IMR-90 (cell line): Measurements from ENCODE around the gene LILRB1. TPM values are rescaled to one million over a fixed set of nuclear protein-coding genes. Genes with fewer than 3 reads are reported as not detected.
"Not testable (repeated sequence)": the region's sequence is repeated elsewhere in the genome, so short reads cannot be mapped to it uniquely, and the experiment has no call there.

Source experiments
- ATAC-seq: fragments of 200-7000 bp; cut with Tn5 transposase; 2 replicates; pipeline ENCODE4 v1.9.1; 2020; ENCODE audit warnings: low read depth, mild to moderate bottlenecking, moderate library complexity
- BruUV-seq: library from RNA; stranded (reverse); fragments of 400-500 nt; replicated peaks from 2 replicates; lab custom pipeline; 2021; lab: Mats Ljungman, UMichigan
- CTCF ChIA-PET: fragments of 300-600 bp; formaldehyde crosslinking; extraction: SDS; loops from one replicate; lab custom pipeline; 2021; ENCODE audit warnings: antibody characterized with exemption; lab: Yijun Ruan, JAX
- POLR2A ChIA-PET: fragments of 300-600 bp; sonication (Branson Sonifier 250); formaldehyde crosslinking; loops from one replicate; lab custom pipeline; 2022; ENCODE audit warnings: antibody characterized with exemption; ENCODE audit not compliant: unreplicated experiment; lab: Charles Lee
- DNase-seq: peaks from one replicate; pipeline ENCODE4 v3.0.0; 2013
- H2AFZ ChIP-seq: replicated peaks from 2 replicates; pipeline ENCODE3; 2013; ENCODE audit warnings: low read length, mild to moderate bottlenecking; ENCODE audit not compliant: poor library complexity
- H2AK5ac ChIP-seq: 2 replicates; pipeline ENCODE4 v1.6.1; 2013; ENCODE audit warnings: low read depth, low read length, inconsistent platforms
- H2AK9ac ChIP-seq: replicated peaks from 2 replicates; pipeline ENCODE3; 2013; ENCODE audit warnings: mild to moderate bottlenecking, low read depth, low read length, moderate library complexity; ENCODE audit not compliant: poor library complexity
- H2BK120ac ChIP-seq: 2 replicates; pipeline ENCODE4 v1.6.1; 2013; ENCODE audit warnings: low read depth, low read length, inconsistent platforms
- H2BK15ac ChIP-seq: 3 replicates; pipeline ENCODE4 v1.6.1; 2013; ENCODE audit warnings: low read depth, low read length, inconsistent platforms
- H2BK20ac ChIP-seq: 2 replicates; pipeline ENCODE4 v1.6.1; 2013; ENCODE audit warnings: low read depth, mild to moderate bottlenecking, inconsistent platforms, low read length, moderate library complexity
- H2BK5ac ChIP-seq: 2 replicates; pipeline ENCODE4 v1.6.1; 2013; ENCODE audit warnings: mild to moderate bottlenecking, low read depth, low read length, inconsistent platforms; ENCODE audit not compliant: poor library complexity, severe bottlenecking
- H3K14ac ChIP-seq: replicated peaks from 2 replicates; pipeline ENCODE4 v1.6.1; 2013; ENCODE audit warnings: low read depth, low read length, inconsistent platforms
- H3K18ac ChIP-seq: 2 replicates; pipeline ENCODE4 v1.6.1; 2013; ENCODE audit warnings: low read depth, low read length, control low read depth
- H3K23ac ChIP-seq: 2 replicates; pipeline ENCODE4 v1.6.1; 2013; ENCODE audit warnings: low read depth, low read length, inconsistent platforms
- H3K27ac ChIP-seq: 2 replicates; pipeline ENCODE4 v1.5.1; 2013; ENCODE audit warnings: mild to moderate bottlenecking, control low read depth, low read length; ENCODE audit not compliant: insufficient read depth
- H3K27me3 ChIP-seq: 2 replicates; pipeline ENCODE4 v1.6.1; 2013; ENCODE audit warnings: low read length; ENCODE audit not compliant: control insufficient read depth, insufficient read depth
- H3K36me3 ChIP-seq: 2 replicates; pipeline ENCODE4 v1.6.1; 2013; ENCODE audit warnings: low read length, mixed read lengths; ENCODE audit not compliant: control insufficient read depth, insufficient read depth
- H3K4ac ChIP-seq: 2 replicates; pipeline ENCODE4 v1.6.1; 2013; ENCODE audit warnings: low read depth, low read length, inconsistent platforms
- H3K4me1 ChIP-seq: 2 replicates; pipeline ENCODE4 v1.6.1; 2013; ENCODE audit warnings: low read length, mixed read lengths; ENCODE audit not compliant: control insufficient read depth, insufficient read depth
- H3K4me2 ChIP-seq: 2 replicates; pipeline ENCODE4 v1.6.1; 2013; ENCODE audit warnings: low read depth, mild to moderate bottlenecking, control low read depth, low read length, moderate library complexity
- H3K4me3 ChIP-seq: 2 replicates; pipeline ENCODE4 v1.5.1; 2013; ENCODE audit warnings: low read depth, mild to moderate bottlenecking, control low read depth, low read length, moderate library complexity; ENCODE audit not compliant: insufficient read depth
- H3K56ac ChIP-seq: 2 replicates; pipeline ENCODE4 v1.6.1; 2013; ENCODE audit warnings: low read length, inconsistent platforms; ENCODE audit not compliant: insufficient read depth; ENCODE audit errors: extremely low read depth
- H3K79me1 ChIP-seq, 2 experiments: 2 replicates each; pipeline ENCODE4 v1.6.1; 2013; ENCODE audit warnings: low read length in 2 of 2, inconsistent platforms in 1 of 2, low read depth in 1 of 2
- H3K9ac ChIP-seq: 2 replicates; pipeline ENCODE4 v1.6.1; 2013; ENCODE audit warnings: low read depth, low read length, control low read depth
- H3K9me1 ChIP-seq: 2 replicates; pipeline ENCODE4 v1.6.1; 2013; ENCODE audit warnings: low read length, inconsistent platforms; ENCODE audit not compliant: insufficient read depth
- H3K9me3 ChIP-seq: 2 replicates; pipeline ENCODE4 v1.6.1; 2013; ENCODE audit warnings: low read length; ENCODE audit not compliant: control insufficient read depth, insufficient read depth
- H4K20me1 ChIP-seq: 2 replicates; pipeline ENCODE4 v1.6.1; 2013; ENCODE audit warnings: low read length, inconsistent platforms; ENCODE audit not compliant: insufficient read depth
- H4K5ac ChIP-seq: 2 replicates; pipeline ENCODE4 v1.6.1; 2013; ENCODE audit warnings: mild to moderate bottlenecking, low read depth, low read length, control low read depth
- H4K8ac ChIP-seq, 2 experiments: 2 replicates each; pipeline ENCODE4 v1.6.1; 2013; ENCODE audit warnings: low read depth in 2 of 2, low read length in 2 of 2, control low read depth in 1 of 2, inconsistent platforms in 1 of 2
- H4K91ac ChIP-seq: 2 replicates; pipeline ENCODE4 v1.6.1; 2013; ENCODE audit warnings: low read depth, low read length, inconsistent platforms; ENCODE audit not compliant: insufficient read depth
- BHLHE40 ChIP-seq: fragments of 150-350 bp; IDR thresholded peaks from 2 replicates; pipeline ENCODE4 v1.6.1; 2016; ENCODE audit warnings: mild to moderate bottlenecking, low read depth, low read length
- CEBPB ChIP-seq: IDR thresholded peaks from 2 replicates; pipeline ENCODE4 v1.6.1; 2012; ENCODE audit warnings: low read depth, low read length, improper control_type of control experiment
- CHD1 ChIP-seq: IDR thresholded peaks from 2 replicates; pipeline ENCODE4 v1.6.1; 2012; ENCODE audit warnings: low read depth, low read length, improper control_type of control experiment
- MAZ ChIP-seq: IDR thresholded peaks from 2 replicates; pipeline ENCODE4 v1.6.1; 2012; ENCODE audit warnings: low read depth, mild to moderate bottlenecking, low read length, improper control_type of control experiment, moderate library complexity, borderline replicate concordance
- MXI1 ChIP-seq: IDR thresholded peaks from 2 replicates; pipeline ENCODE4 v1.6.1; 2012; ENCODE audit warnings: low read depth, mild to moderate bottlenecking, low read length, moderate library complexity, borderline replicate concordance
- NFE2L2 ChIP-seq: fragments of 150-350 bp; IDR thresholded peaks from 2 replicates; pipeline ENCODE4 v1.6.1; 2016; ENCODE audit warnings: low read depth, mild to moderate bottlenecking, low read length
- POLR2A ChIP-seq: IDR thresholded peaks from 2 replicates; pipeline ENCODE4 v1.6.1; 2012; ENCODE audit warnings: mild to moderate bottlenecking, low read depth, low read length
- RAD21 ChIP-seq: IDR thresholded peaks from 2 replicates; pipeline ENCODE4 v1.6.1; 2012; ENCODE audit warnings: low read length, improper control_type of control experiment
- RFX5 ChIP-seq: IDR thresholded peaks from 2 replicates; pipeline ENCODE4 v1.8.0; 2012; ENCODE audit warnings: low read depth, mild to moderate bottlenecking, low read length, moderate library complexity
- WGBS, 2 experiments: methylation state at CpG; one replicate each; pipeline versions ENCODE4 v1.1.5 to v1.1.7; 2013; ENCODE audit warnings: missing lambda C conversion rate in 2 of 2; ENCODE audit not compliant: insufficient read length in 1 of 2; ENCODE audit errors: extremely low coverage in 2 of 2; 5-methylcytosine and 5-hydroxymethylcytosine counted together
- dilution Hi-C: fragments of 300-500 bp; cut with HindIII; formaldehyde crosslinking; loops from one replicate; pipeline ENCODE4 v1.14.3; 2018; ENCODE audit warnings: low sequenced_read_pairs; ENCODE audit not compliant: unreplicated experiment
- in situ Hi-C: fragments of 300-500 bp; cut with MboI; formaldehyde crosslinking; loops from 3 replicates; pipeline ENCODE4 v1.14.3; 2019; ENCODE audit warnings: low sequenced_read_pairs, inconsistent platforms, mixed read lengths
- intact Hi-C: fragments of 100-400 bp; cut with micrococcal nuclease; formaldehyde crosslinking; loops from 2 replicates; pipeline ENCODE4 v1.10.0; 2022
- polyA plus RNA-seq, 3 experiments: library from polyadenylated mRNA; depleted of rRNA; stranded (reverse); fragments of >200 nt; gene quantifications; 2 replicates each; pipeline ENCODE4 v1.2.3, GENCODE V29; 2012; ENCODE audit warnings: low replicate concordance in 1 of 3
- total RNA-seq: library from RNA; depleted of rRNA; stranded (reverse); fragments of >200 nt; gene quantifications from 2 replicates; pipeline ENCODE4 v1.2.3, GENCODE V29; 2012
- TF ChIP-seq, protein P1 (sequence below): fragments of 150-350 bp; IDR thresholded peaks from 2 replicates; pipeline ENCODE4 v1.6.1; 2016; ENCODE audit warnings: low read depth, mild to moderate bottlenecking, low read length, moderate library complexity, borderline replicate concordance

The LILRB1 gene
- total and polyA plus RNA-seq, 2 of the 4 experiments (the other 2 are of a cell fraction), result not detected

DNA sequence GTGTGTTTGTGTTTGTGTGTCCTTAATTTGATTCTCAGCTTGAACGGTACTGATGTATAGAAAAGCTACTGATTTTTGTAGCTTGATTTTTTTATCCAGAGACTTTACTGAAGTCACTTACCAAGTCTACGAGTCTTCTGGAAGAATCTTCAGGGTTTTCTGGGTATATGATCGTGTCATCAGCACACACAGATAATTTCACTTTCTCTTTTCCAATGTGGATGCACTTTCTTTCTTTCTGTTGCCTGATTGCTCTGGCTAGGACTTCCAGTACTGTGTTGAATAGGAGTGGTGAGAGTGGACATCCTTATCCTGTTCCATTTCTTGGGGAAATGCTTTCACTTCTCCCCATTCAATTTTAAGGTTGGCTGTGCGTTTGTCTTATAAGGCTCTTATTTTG is 7.9 kb upstream of the LILRB1 start:
- no peak overlapping the region for H2BK15ac ChIP-seq
- no CpG with 5 or more reads among the region's 4 CpGs for WGBS, 2 experiments
- no peak overlapping the region for H2AK9ac ChIP-seq
- H3K4me2 ChIP-seq, result no peak overlapping the region
- H2AFZ ChIP-seq, result no peak overlapping the region
- BruUV-seq, result no TSS peak
- H2BK20ac ChIP-seq, result no peak overlapping the region
- H3K27ac ChIP-seq, result no peak overlapping the region
- H3K9me1 ChIP-seq, result no peaks in the 10 kb centered on the region
- H3K79me1 ChIP-seq, result no peaks in the 10 kb centered on the region
- H2BK120ac ChIP-seq, result no peak overlapping the region
- no peak for ATAC-seq
- no peak overlapping the region for H3K56ac ChIP-seq
- H4K20me1 ChIP-seq, result no peaks in the 10 kb centered on the region
- POLR2A ChIA-PET, result no interaction called here
- H2AK5ac ChIP-seq, result no peak overlapping the region
- CTCF ChIA-PET, result no interaction called here
- peaks cover 1% of the 10 kb centered on the region for H3K9me3 ChIP-seq
- in situ Hi-C loops (no loop called here), intact Hi-C loops (no loop called here), dilution Hi-C loops (no loop called here)
- TF ChIP-seq RFX5 (no peak), POLR2A (no peak), RAD21 (no peak), CEBPB (no peak), NFE2L2 (no peak), MXI1 (no peak), CHD1 (no peak), BHLHE40 (no peak), MAZ (no peak)
- TF ChIP-seq, protein P1, sequence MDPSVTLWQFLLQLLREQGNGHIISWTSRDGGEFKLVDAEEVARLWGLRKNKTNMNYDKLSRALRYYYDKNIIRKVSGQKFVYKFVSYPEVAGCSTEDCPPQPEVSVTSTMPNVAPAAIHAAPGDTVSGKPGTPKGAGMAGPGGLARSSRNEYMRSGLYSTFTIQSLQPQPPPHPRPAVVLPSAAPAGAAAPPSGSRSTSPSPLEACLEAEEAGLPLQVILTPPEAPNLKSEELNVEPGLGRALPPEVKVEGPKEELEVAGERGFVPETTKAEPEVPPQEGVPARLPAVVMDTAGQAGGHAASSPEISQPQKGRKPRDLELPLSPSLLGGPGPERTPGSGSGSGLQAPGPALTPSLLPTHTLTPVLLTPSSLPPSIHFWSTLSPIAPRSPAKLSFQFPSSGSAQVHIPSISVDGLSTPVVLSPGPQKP, result no peak
- no peak overlapping the region for H4K91ac ChIP-seq
- no peak overlapping the region for H3K4ac ChIP-seq
- no peak overlapping the region for H4K5ac ChIP-seq
- H3K18ac ChIP-seq, result no peak overlapping the region
- no peak overlapping the region for H4K8ac ChIP-seq
- no peak for DNase-seq
- no peak overlapping the region for H3K14ac ChIP-seq
- H3K4me1 ChIP-seq, result no peaks in the 10 kb centered on the region
- no peak overlapping the region for H2BK5ac ChIP-seq
- H3K9ac ChIP-seq, result no peak overlapping the region
- H3K4me3 ChIP-seq, result no peak overlapping the region
- H3K27me3 ChIP-seq, result no peaks in the 10 kb centered on the region
- H3K23ac ChIP-seq, result no peak overlapping the region
- no peaks in the 10 kb centered on the region for H3K36me3 ChIP-seq

DNA sequence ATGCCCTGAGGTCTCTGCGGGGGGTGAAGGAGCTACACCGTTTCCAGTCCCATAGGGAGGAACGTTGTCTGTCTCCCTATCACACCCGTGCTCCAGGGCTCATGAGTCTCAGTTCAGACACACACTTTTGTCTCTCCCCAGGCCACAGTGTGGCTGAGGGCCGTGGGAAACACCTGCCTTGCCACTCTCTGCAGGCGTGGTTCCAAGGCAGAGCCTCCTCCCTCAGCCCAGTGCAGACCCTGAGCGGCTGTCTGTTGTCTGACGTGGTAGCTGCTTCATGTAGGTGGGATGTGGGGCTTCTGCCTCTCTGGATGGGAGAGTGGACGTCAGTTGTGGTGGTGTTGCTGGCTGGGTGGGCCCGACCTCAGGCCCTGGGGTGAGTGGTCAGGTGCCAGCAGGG is 6.0 kb upstream of the LILRB1 start:
- BruUV-seq, H3K36me3 ChIP-seq, H4K8ac ChIP-seq, H4K5ac ChIP-seq, H2BK20ac ChIP-seq, H3K14ac ChIP-seq, intact Hi-C loops, H3K4me3 ChIP-seq, in situ Hi-C loops, H2BK5ac ChIP-seq, H4K91ac ChIP-seq, H4K20me1 ChIP-seq, H3K4me2 ChIP-seq, H3K23ac ChIP-seq, H3K56ac ChIP-seq, POLR2A ChIA-PET, H3K79me1 ChIP-seq, H3K4me1 ChIP-seq, DNase-seq, dilution Hi-C loops, H3K9me3 ChIP-seq, H2AK9ac ChIP-seq, H3K9me1 ChIP-seq, H3K27ac ChIP-seq, H2AFZ ChIP-seq, H3K4ac ChIP-seq, H3K18ac ChIP-seq, H2AK5ac ChIP-seq, ATAC-seq, CTCF ChIA-PET, H2BK120ac ChIP-seq, H3K27me3 ChIP-seq, H3K9ac ChIP-seq, H2BK15ac ChIP-seq: not testable (repeated sequence)
- WGBS, 2 experiments, result no CpG with 5 or more reads among the region's 10 CpGs
